ENCODE results near the gene APP.
"Not testable (repeated sequence)": the region's sequence is repeated elsewhere in the genome, so short reads cannot be mapped to it uniquely, and the experiment has no call there.

Gene APP

DNA sequence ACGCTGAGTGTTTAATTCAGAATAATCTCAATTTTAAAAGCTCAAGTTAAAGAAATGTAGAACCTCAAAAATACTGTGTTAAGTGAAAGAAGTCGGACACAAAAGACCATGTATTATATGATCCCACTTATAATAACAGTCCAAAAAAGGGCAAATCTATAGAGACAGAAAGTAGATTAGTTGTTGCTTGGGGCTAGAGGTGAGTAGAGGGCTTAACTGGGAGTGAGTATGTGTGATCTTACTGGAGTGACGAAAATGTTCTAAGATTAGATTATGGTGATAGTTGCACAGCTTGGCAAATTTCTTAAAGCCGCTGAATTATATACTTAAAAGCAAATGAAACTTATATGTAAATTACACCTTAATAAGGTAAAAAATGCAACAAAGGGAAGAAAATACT lies 150.5 kb downstream of the APP start:
- Histone ChIP-seq H3K27me3 (ENCODE audit: control insufficient read depth, insufficient read depth, low read length) (no peaks in the 10 kb centered on the region), H3K9me3 (ENCODE audit: control insufficient read depth, low read length) (no peaks in the 10 kb centered on the region), H3K4me1 (ENCODE audit: control insufficient read depth, insufficient read depth, low read length) (no peaks in the 10 kb centered on the region), H3K4me3 (ENCODE audit: low read length) (no peak overlapping the region), H3K9ac (ENCODE audit: low read length) (no peak overlapping the region), H3K36me3 (ENCODE audit: control insufficient read depth, insufficient read depth, low read length) (no peaks in the 10 kb centered on the region)

DNA sequence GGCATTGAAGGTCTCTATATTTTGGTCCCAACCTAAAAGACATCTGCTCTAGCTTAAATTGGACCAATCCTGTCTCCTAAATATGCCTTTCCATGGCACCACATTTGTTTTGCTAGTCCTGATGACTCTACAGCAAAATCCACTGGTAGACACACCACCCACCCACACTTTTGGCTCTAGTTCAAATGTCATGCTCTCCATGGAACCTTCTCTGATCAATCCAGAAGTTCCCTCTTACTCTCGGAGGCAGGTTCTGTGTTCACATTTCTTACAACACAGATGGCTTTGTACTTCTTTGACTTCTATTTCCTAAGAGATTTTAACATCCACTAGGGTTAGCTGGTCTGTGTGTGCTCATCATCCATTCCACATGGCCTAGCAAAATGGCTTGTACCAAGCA lies 151.3 kb downstream of the APP start:
- Histone ChIP-seq H3K36me3 (ENCODE audit: control insufficient read depth, insufficient read depth, low read length) (no peaks in the 10 kb centered on the region), H3K9ac (ENCODE audit: low read length) (no peak overlapping the region), H3K27me3 (ENCODE audit: control insufficient read depth, insufficient read depth, low read length) (no peaks in the 10 kb centered on the region), H3K4me1 (ENCODE audit: control insufficient read depth, insufficient read depth, low read length) (no peaks in the 10 kb centered on the region), H3K4me3 (ENCODE audit: low read length) (no peak overlapping the region), H3K9me3 (ENCODE audit: control insufficient read depth, low read length) (no peaks in the 10 kb centered on the region)

DNA sequence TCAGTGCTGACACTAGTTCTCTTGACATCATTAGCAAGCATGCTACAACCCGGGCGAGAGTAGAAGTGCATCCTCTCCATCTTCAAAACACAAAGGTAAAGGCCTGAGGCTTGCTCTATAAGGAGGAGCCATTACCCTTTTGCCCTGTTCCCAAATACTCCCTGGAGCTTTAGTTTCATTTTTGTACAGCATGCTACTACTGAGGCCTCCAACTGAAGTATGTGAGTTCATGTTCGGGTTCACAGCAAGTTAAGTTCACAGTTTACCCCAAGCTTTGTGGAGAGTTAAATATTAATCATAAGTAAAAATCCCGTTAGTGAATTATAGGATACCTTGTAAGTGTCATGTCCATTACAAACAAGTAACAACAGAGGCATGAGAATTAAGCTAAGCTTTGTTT lies 156.6 kb downstream of the APP start:
- H3K4me1 ChIP-seq (ENCODE audit: control insufficient read depth, insufficient read depth, low read length), result no peaks in the 10 kb centered on the region
- no peaks in the 10 kb centered on the region for H3K36me3 ChIP-seq (ENCODE audit: control insufficient read depth, insufficient read depth, low read length)
- H3K4me3 ChIP-seq (ENCODE audit: low read length), result no peak overlapping the region
- no peak overlapping the region for H3K9ac ChIP-seq (ENCODE audit: low read length)
- no peaks in the 10 kb centered on the region for H3K27me3 ChIP-seq (ENCODE audit: control insufficient read depth, insufficient read depth, low read length)
- no peaks in the 10 kb centered on the region for H3K9me3 ChIP-seq (ENCODE audit: control insufficient read depth, low read length)

GRCh38 chr21:26012482-26012881 lies 158.1 kb downstream of the APP start:
- H3K4me3 ChIP-seq (ENCODE audit: low read length); H3K9me3 ChIP-seq (ENCODE audit: control insufficient read depth, low read length); H3K4me1 ChIP-seq (ENCODE audit: control insufficient read depth, insufficient read depth, low read length); H3K36me3 ChIP-seq (ENCODE audit: control insufficient read depth, insufficient read depth, low read length); H3K9ac ChIP-seq (ENCODE audit: low read length); H3K27me3 ChIP-seq (ENCODE audit: control insufficient read depth, insufficient read depth, low read length): not testable (repeated sequence)

DNA sequence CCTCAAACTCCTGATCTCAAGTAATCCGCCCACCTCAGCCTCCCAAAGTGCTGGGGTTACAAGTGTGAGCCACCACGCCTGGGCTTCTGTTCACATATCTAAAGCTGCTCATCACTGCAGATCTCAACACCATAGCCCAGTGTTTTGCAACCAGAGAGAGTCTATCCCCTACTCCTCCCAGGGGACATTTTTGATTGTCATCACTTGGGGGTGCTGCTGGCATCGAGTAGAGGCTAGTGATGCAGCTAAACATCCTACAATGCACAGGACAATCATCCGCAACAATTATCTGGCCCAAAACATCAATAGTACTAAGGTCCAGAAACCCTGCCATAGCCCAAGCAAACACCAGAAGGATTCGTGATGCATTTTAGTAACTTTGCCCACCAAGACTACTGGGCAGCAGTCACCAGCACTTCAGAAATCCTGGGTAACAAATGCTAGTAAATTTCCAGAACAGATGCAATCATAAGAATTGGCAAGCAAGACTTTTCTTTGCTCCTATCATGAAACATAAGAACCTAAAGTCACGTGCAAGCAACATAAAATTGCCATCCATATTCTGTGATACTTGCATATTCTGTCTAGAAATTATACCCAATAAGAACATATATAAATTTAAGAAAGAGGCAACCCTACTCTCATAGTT lies 159.2 kb downstream of the APP start:
- no peaks in the 10 kb centered on the region for H3K4me1 ChIP-seq (ENCODE audit: control insufficient read depth, insufficient read depth, low read length)
- H3K27me3 ChIP-seq (ENCODE audit: control insufficient read depth, insufficient read depth, low read length), result no peaks in the 10 kb centered on the region
- H3K9me3 ChIP-seq (ENCODE audit: control insufficient read depth, low read length), result no peaks in the 10 kb centered on the region
- H3K9ac ChIP-seq (ENCODE audit: low read length), result no peak overlapping the region
- H3K4me3 ChIP-seq (ENCODE audit: low read length), result no peak overlapping the region
- H3K36me3 ChIP-seq (ENCODE audit: control insufficient read depth, insufficient read depth, low read length), result no peaks in the 10 kb centered on the region

DNA sequence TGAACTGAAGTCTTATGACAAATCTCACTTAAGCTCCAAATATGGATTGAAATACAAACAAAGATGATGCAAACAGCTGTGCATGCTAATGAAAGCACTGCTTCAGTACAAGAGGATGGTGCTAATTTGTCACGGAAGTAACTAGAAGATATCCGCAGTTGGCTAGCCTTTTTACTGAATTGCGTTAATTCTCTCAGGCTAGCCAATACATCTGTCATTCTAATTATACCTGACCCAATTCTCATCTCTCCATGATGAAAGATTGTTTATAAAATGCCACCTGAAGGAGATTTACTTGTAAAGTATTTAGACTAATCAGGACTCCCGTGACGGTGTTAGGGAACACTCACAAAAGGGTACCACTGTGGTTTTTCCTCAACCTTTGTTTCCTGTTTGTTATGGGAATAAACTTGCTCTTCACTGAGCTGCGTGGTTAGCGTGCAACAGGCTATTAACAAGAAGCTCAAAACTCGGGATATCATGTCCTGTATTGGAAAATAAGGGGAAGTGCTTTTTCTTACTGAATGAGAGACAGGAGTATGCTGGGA lies 162.5 kb downstream of the APP start:
- Histone ChIP-seq H3K36me3 (ENCODE audit: control insufficient read depth, insufficient read depth, low read length) (no peaks in the 10 kb centered on the region), H3K9ac (ENCODE audit: low read length) (no peak overlapping the region), H3K4me3 (ENCODE audit: low read length) (no peak overlapping the region), H3K27me3 (ENCODE audit: control insufficient read depth, insufficient read depth, low read length) (no peaks in the 10 kb centered on the region), H3K9me3 (ENCODE audit: control insufficient read depth, low read length) (no peaks in the 10 kb centered on the region), H3K4me1 (ENCODE audit: control insufficient read depth, insufficient read depth, low read length) (no peaks in the 10 kb centered on the region)

- Histone ChIP-seq H3K4me3 (ENCODE audit: low read length) (no peak overlapping the region), H3K36me3 (ENCODE audit: control insufficient read depth, insufficient read depth, low read length) (no peaks in the 10 kb centered on the region), H3K27me3 (ENCODE audit: control insufficient read depth, insufficient read depth, low read length) (no peaks in the 10 kb centered on the region), H3K4me1 (ENCODE audit: control insufficient read depth, insufficient read depth, low read length) (no peaks in the 10 kb centered on the region), H3K9ac (ENCODE audit: low read length) (no peak overlapping the region), H3K9me3 (ENCODE audit: control insufficient read depth, low read length) (no peaks in the 10 kb centered on the region)
Observed at GRCh38 chr21:26005464-26005863, 165.1 kb downstream of the APP start.

GRCh38 chr21:26003404-26003803 lies 167.2 kb downstream of the APP start:
- H3K9me3 ChIP-seq (ENCODE audit: control insufficient read depth, low read length), result no peaks in the 10 kb centered on the region
- H3K4me3 ChIP-seq (ENCODE audit: low read length), result no peak overlapping the region
- H3K36me3 ChIP-seq (ENCODE audit: control insufficient read depth, insufficient read depth, low read length), result no peaks in the 10 kb centered on the region
- H3K4me1 ChIP-seq (ENCODE audit: control insufficient read depth, insufficient read depth, low read length), result no peaks in the 10 kb centered on the region
- no peaks in the 10 kb centered on the region for H3K27me3 ChIP-seq (ENCODE audit: control insufficient read depth, insufficient read depth, low read length)
- H3K9ac ChIP-seq (ENCODE audit: low read length), result no peak overlapping the region

- Histone ChIP-seq H3K4me1 (ENCODE audit: control insufficient read depth, insufficient read depth, low read length) (no peaks in the 10 kb centered on the region), H3K4me3 (ENCODE audit: low read length) (no peak overlapping the region), H3K9me3 (ENCODE audit: control insufficient read depth, low read length) (no peaks in the 10 kb centered on the region), H3K36me3 (ENCODE audit: control insufficient read depth, insufficient read depth, low read length) (no peaks in the 10 kb centered on the region), H3K9ac (ENCODE audit: low read length) (no peak overlapping the region), H3K27me3 (ENCODE audit: control insufficient read depth, insufficient read depth, low read length) (no peaks in the 10 kb centered on the region)
Observed at GRCh38 chr21:26001356-26001755, 169.2 kb downstream of the APP start.

GRCh38 chr21:25999921-26000582 lies 170.5 kb downstream of the APP start:
- no peak overlapping the region for H3K9ac ChIP-seq (ENCODE audit: low read length)
- no peaks in the 10 kb centered on the region for H3K4me1 ChIP-seq (ENCODE audit: control insufficient read depth, insufficient read depth, low read length)
- no peaks in the 10 kb centered on the region for H3K36me3 ChIP-seq (ENCODE audit: control insufficient read depth, insufficient read depth, low read length)
- no peaks in the 10 kb centered on the region for H3K9me3 ChIP-seq (ENCODE audit: control insufficient read depth, low read length)
- no peak overlapping the region for H3K4me3 ChIP-seq (ENCODE audit: low read length)
- H3K27me3 ChIP-seq (ENCODE audit: control insufficient read depth, insufficient read depth, low read length), result no peaks in the 10 kb centered on the region

DNA sequence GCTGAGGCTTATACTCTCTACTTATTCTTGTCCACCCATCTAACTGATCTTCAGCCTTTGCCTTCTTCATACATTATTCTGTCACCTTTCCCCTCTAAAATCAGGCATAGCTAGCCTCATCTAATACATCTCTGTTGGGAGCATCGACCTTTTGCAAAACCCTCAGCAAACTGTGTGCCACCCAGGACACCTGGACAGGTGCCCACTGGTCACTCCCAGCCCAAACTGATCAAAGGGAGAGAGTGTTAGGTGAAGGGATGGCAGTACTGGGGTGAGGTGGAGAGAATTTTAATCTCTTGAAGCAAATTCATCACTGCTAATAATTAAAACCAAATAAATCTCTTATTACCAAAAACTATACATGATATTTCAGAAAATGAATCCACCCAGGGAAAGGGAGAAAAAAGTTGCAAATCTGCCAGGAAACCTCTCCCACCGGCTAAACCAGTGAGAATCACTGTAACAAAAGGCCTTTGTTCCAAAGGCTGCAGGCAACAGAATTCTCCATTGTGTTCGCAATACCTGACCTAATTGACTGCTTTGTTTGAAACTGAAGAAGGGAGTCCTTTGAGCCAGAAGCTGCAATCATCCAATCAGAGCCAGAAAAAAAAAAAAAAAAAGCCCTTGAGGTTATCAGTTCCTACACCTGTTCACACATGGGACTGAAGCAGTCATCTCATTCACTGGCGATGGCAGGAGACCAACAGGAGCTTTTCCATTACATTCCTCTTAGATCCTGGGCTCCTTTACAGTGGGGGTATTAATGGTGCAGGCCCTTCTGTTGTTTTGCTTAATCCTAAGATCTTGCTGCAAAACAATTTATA lies 172.6 kb downstream of the APP start:
- H3K4me3 ChIP-seq (ENCODE audit: low read length), result no peak overlapping the region
- H3K36me3 ChIP-seq (ENCODE audit: control insufficient read depth, insufficient read depth, low read length), result no peaks in the 10 kb centered on the region
- no peaks in the 10 kb centered on the region for H3K9me3 ChIP-seq (ENCODE audit: control insufficient read depth, low read length)
- H3K9ac ChIP-seq (ENCODE audit: low read length), result no peak overlapping the region
- H3K4me1 ChIP-seq (ENCODE audit: control insufficient read depth, insufficient read depth, low read length), result no peaks in the 10 kb centered on the region
- H3K27me3 ChIP-seq (ENCODE audit: control insufficient read depth, insufficient read depth, low read length), result no peaks in the 10 kb centered on the region

- H3K27me3 ChIP-seq (ENCODE audit: control insufficient read depth, insufficient read depth, low read length), result no peaks in the 10 kb centered on the region
- H3K36me3 ChIP-seq (ENCODE audit: control insufficient read depth, insufficient read depth, low read length), result no peaks in the 10 kb centered on the region
- H3K4me1 ChIP-seq (ENCODE audit: control insufficient read depth, insufficient read depth, low read length), result no peaks in the 10 kb centered on the region
- no peak overlapping the region for H3K9ac ChIP-seq (ENCODE audit: low read length)
- H3K4me3 ChIP-seq (ENCODE audit: low read length), result no peak overlapping the region
- no peaks in the 10 kb centered on the region for H3K9me3 ChIP-seq (ENCODE audit: control insufficient read depth, low read length)
Observed at GRCh38 chr21:25995278-25995677, 175.3 kb downstream of the APP start.

Measured in mucosa of stomach (tissue), 1 donor.